K562 (cell line): ENCODE data around the gene TMEM248. TPM values are rescaled to one million over a fixed set of nuclear protein-coding genes. Genes with fewer than 3 reads are reported as not detected.
A peak's percentile ranks its signal among the peaks of the same experiment; 100 is the strongest.

Experiments
- ATAC-seq: fragments of 200-7000 bp; cut with Tn5 transposase; 3 replicates; pipeline ENCODE4 v1.9.1; 2020; ENCODE audit warnings: moderate library complexity
- BruUV-seq: library from RNA; stranded (reverse); fragments of 400-500 nt; replicated peaks from 2 replicates; lab custom pipeline; 2021; lab: Mats Ljungman, UMichigan
- CTCF ChIA-PET: fragments of 300-600 bp; formaldehyde crosslinking; extraction: SDS; loops from one replicate; lab custom pipeline; 2021; ENCODE audit warnings: low intra/inter-chr PET ratio; lab: Yijun Ruan, JAX
- POLR2A ChIA-PET: fragments of 300-600, 350-650 bp; sonication (Branson Sonifier 250); formaldehyde crosslinking; extraction: SDS; loops from one replicate; lab custom pipeline; 2021; ENCODE audit warnings: antibody characterized with exemption, inconsistent platforms; lab: Yijun Ruan, JAX
- DNase-seq, 4 experiments: peaks; one replicate each; pipeline versions ENCODE4 v3.0.0 to v3.0.0-alpha.2; 2011 to 2018; ENCODE audit warnings: low spot score in 3 of 4, mixed read lengths in 3 of 4; ENCODE audit errors: extremely low read depth in 1 of 4
- FAIRE-seq: peaks from 2 replicates; lab custom pipeline; 2011; peaks lifted over from hg19 to GRCh38; lab: Jason Lieb, UNC
- H2AFZ ChIP-seq: 2 replicates; pipeline ENCODE4 v1.6.0; 2011; ENCODE audit warnings: low read depth, low read length, control low read depth, inconsistent platforms
- H3K27ac ChIP-seq: fragments of 200-600 bp; 3 replicates; pipeline ENCODE4 v1.8.0; 2011; ENCODE audit warnings: low read depth, mild to moderate bottlenecking, control low read depth, inconsistent platforms, low read length, moderate library complexity, mixed read lengths; ENCODE audit errors: extremely low read depth
- H3K27me3 ChIP-seq, 2 experiments: fragments of 300-600 bp in 1 of 2; 2 replicates in 1 of 2; 3 replicates in 1 of 2; pipeline versions ENCODE4 v1.6.0 to v1.8.0; 2011; ENCODE audit warnings: inconsistent platforms in 2 of 2, low read length in 2 of 2, mild to moderate bottlenecking in 1 of 2, mixed read lengths in 1 of 2, moderate library complexity in 1 of 2; ENCODE audit not compliant: control insufficient read depth in 2 of 2, insufficient read depth in 2 of 2
- H3K36me3 ChIP-seq: fragments of 300-600 bp; 3 replicates; pipeline ENCODE4 v1.8.0; 2011; ENCODE audit warnings: mild to moderate bottlenecking, low read length, inconsistent platforms; ENCODE audit not compliant: control insufficient read depth, insufficient read depth
- H3K4me1 ChIP-seq, 2 experiments: fragments of 200-600 bp in 1 of 2; replicated peaks in 1 of 2; 2 replicates in 1 of 2; 3 replicates in 1 of 2; pipeline versions ENCODE4 v1.5.1 to v1.8.0; 2011; ENCODE audit warnings: inconsistent platforms in 2 of 2, low read length in 2 of 2, mild to moderate bottlenecking in 1 of 2, mixed read lengths in 1 of 2, moderate library complexity in 1 of 2; ENCODE audit not compliant: control insufficient read depth in 2 of 2, insufficient read depth in 2 of 2
- H3K4me2 ChIP-seq: 2 replicates; pipeline ENCODE4 v1.6.1; 2011; ENCODE audit warnings: low read length, control low read depth, inconsistent platforms, mixed read lengths; ENCODE audit not compliant: insufficient read depth
- H3K4me3 ChIP-seq: fragments of 200-600 bp; sonication (generic), shearing (Covaris generic); 2 replicates; pipeline ENCODE4 v1.5.1; 2016; ENCODE audit warnings: control low read depth, inconsistent platforms
- H3K79me2 ChIP-seq: fragments of 200-600 bp; 3 replicates; pipeline ENCODE4 v1.8.0; 2011; ENCODE audit warnings: low read length, inconsistent platforms; ENCODE audit not compliant: control insufficient read depth, insufficient read depth
- H3K9ac ChIP-seq, 2 experiments: 2 replicates each; pipeline versions ENCODE4 v1.6.0 to v1.6.1; 2011; ENCODE audit warnings: low read depth in 2 of 2, low read length in 2 of 2, control low read depth in 1 of 2, inconsistent platforms in 1 of 2, mild to moderate bottlenecking in 1 of 2, mixed read lengths in 1 of 2; ENCODE audit not compliant: insufficient read depth in 1 of 2
- H3K9me1 ChIP-seq: one replicate; pipeline ENCODE4 v1.6.0; 2011; ENCODE audit warnings: inconsistent platforms, mild to moderate bottlenecking, low read length, moderate library complexity; ENCODE audit not compliant: control insufficient read depth, insufficient read depth
- H3K9me3 ChIP-seq: replicated peaks from 2 replicates; pipeline ENCODE4 v1.5.1; 2011; ENCODE audit warnings: low read depth, low read length, inconsistent platforms; ENCODE audit not compliant: control insufficient read depth, insufficient read depth
- H4K20me1 ChIP-seq: replicated peaks from 2 replicates; pipeline ENCODE4 v1.6.1; 2011; ENCODE audit warnings: low read length, inconsistent platforms, mixed read lengths; ENCODE audit not compliant: control insufficient read depth, insufficient read depth
- BCOR ChIP-seq: fragments of 450-650 bp; IDR thresholded peaks from 2 replicates; pipeline ENCODE4 v1.6.1; 2016
- CHD4 ChIP-seq: fragments of 200-600 bp; sonication (generic); IDR thresholded peaks from 3 replicates; pipeline ENCODE4 v1.6.1; 2012; ENCODE audit warnings: low read depth, mild to moderate bottlenecking, mixed read lengths, low read length, inconsistent platforms; ENCODE audit not compliant: insufficient read depth, insufficient replicate concordance, poor library complexity, severe bottlenecking
- DIDO1 ChIP-seq: fragments of 450-650 bp; IDR thresholded peaks from 2 replicates; pipeline ENCODE4 v1.6.1; 2016; ENCODE audit warnings: low read depth, missing biosample characterization, missing genetic modification characterization
- ELF1 ChIP-seq: fragments of 200-800 bp; sonication (Bioruptor generic); IDR thresholded peaks from 2 replicates; pipeline ENCODE4 v1.6.1; 2016; ENCODE audit warnings: missing genetic modification characterization, missing compliant biosample characterization
- ETV5 ChIP-seq: sonication (generic); formaldehyde crosslinking; IDR thresholded peaks from 2 replicates; pipeline ENCODE4 v1.4.0; 2020; ENCODE audit warnings: low read depth, mild to moderate bottlenecking, missing genetic modification reagents
- GATA2 ChIP-seq: sonication (generic); formaldehyde crosslinking; IDR thresholded peaks from 2 replicates; pipeline ENCODE4 v1.4.0; 2020; ENCODE audit warnings: mild to moderate bottlenecking, missing genetic modification reagents
- JUN ChIP-seq, 2 experiments: sonication (generic) in 1 of 2; formaldehyde crosslinking in 1 of 2; IDR thresholded peaks; 2 replicates each; pipeline versions ENCODE4 v1.6.1 to v1.8.0; 2012 to 2022; ENCODE audit warnings: borderline replicate concordance in 2 of 2, mild to moderate bottlenecking in 2 of 2, improper control_type of control experiment in 1 of 2, low read depth in 1 of 2, low read length in 1 of 2, missing genetic modification reagents in 1 of 2
- MCM7 ChIP-seq, 2 experiments: fragments of 450-650 bp; IDR thresholded peaks; 2 replicates each; pipeline ENCODE4 v1.6.1; 2016 to 2018
- RBFOX2 ChIP-seq: fragments of 200-400 bp; formaldehyde crosslinking; IDR thresholded peaks from 2 replicates; pipeline ENCODE4 v1.6.1; 2017; ENCODE audit warnings: low read depth, mild to moderate bottlenecking, low read length, moderate library complexity
- RBM25 ChIP-seq: fragments of 200-400 bp; formaldehyde crosslinking; IDR thresholded peaks from 2 replicates; pipeline ENCODE4 v1.6.1; 2018; ENCODE audit warnings: low read length, low read depth, moderate library complexity; ENCODE audit not compliant: severe bottlenecking
- RBM34 ChIP-seq: fragments of 200-400 bp; formaldehyde crosslinking; IDR thresholded peaks from 2 replicates; pipeline ENCODE4 v1.6.1; 2018; ENCODE audit warnings: low read length, borderline replicate concordance; ENCODE audit not compliant: insufficient read depth
- RHOXF2B ChIP-seq: fragments of 250-450 bp; sonication (Bioruptor Pico); conservative IDR thresholded peaks from 2 replicates; pipeline ENCODE4 v1.5.1; 2021
- ZBTB17 ChIP-seq: fragments of 450-650 bp; formaldehyde crosslinking; IDR thresholded peaks from 2 replicates; pipeline ENCODE4 v1.4.0; 2020; ENCODE audit warnings: mild to moderate bottlenecking
- WGBS: fragments of 100-300 bp; shearing (Covaris generic); methylation state at CpG from one replicate; pipeline ENCODE4 v1.1.6; 2016; ENCODE audit warnings: low coverage, mixed read lengths; ENCODE audit not compliant: insufficient coverage; ENCODE audit errors: missing lambda C conversion rate; 5-methylcytosine and 5-hydroxymethylcytosine counted together
- in situ Hi-C: fragments of 300-500 bp; cut with MboI; formaldehyde crosslinking; loops from 4 replicates; pipeline ENCODE4 v1.15.0; 2018; ENCODE audit warnings: inconsistent platforms, mixed read lengths
- intact Hi-C: fragments of 100-400 bp; cut with micrococcal nuclease; formaldehyde crosslinking; loops from 2 replicates; pipeline ENCODE4 v1.14.2; 2022
- polyA plus RNA-seq, 8 experiments: library from polyadenylated mRNA; depleted of rRNA in 4 of 8; stranded (reverse) in 5 of 8; unstranded in 3 of 8; fragments of >200 nt; fragmentation: Nextera tagmentation in 2 of 8; fragmentation: Illumina TruSeq in 1 of 8; extraction: Ambion mirVana in 2 of 8; extraction: Trizol in 1 of 8; gene quantifications; 2 replicates each; pipeline versions ENCODE4 v1.2.1 to v1.2.3, GENCODE V29; 2011 to 2014; ENCODE audit warnings: inconsistent platforms in 1 of 8, missing spikeins in 1 of 8
- total RNA-seq, 7 experiments: library from RNA; depleted of rRNA in 6 of 7; stranded (reverse); fragments of >200 nt in 6 of 7; fragmentation: Illumina TruSeq in 2 of 7; extraction: Trizol in 2 of 7; gene quantifications; 2 replicates each; pipeline versions ENCODE4 v1.2.1 to v1.2.3, GENCODE V29; 2011 to 2021; ENCODE audit warnings: low replicate concordance in 1 of 7
- TF ChIP-seq, protein P1 (sequence below): fragments of 450-650 bp; IDR thresholded peaks from 2 replicates; pipeline ENCODE4 v1.6.1; 2018; ENCODE audit warnings: mild to moderate bottlenecking, low read depth; ENCODE audit not compliant: partially characterized antibody

Gene TMEM248
- total and polyA plus RNA-seq, 9 of the 15 experiments (the other 6 are each of a cell fraction or from before 2014, with no cell fraction given): 6.3 to 132 (median 64.4) TPM

DNA sequence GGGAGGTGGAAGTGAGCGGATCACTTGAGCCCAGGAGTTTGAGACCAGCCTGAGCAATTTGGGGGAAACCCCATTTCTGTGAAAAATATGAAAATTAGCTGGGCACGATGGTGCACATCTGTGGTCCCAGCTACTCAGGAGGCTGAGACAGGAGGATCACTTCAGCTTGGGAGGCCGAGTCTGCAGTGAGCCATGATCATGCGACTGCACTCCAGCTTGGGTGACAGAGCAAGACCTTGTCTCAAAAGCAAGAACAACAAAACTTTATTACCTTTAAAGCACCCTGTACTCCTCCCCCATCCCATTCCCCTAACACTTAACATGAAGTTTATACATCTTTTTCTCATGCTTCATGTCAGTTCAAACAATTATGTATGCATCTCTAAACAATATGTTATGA lies 1.3 kb upstream of the TMEM248 start:
- Histone ChIP-seq H3K36me3 (peaks cover 18% of the 10 kb centered on the region), H3K27me3 (no peaks in the 10 kb centered on the region; a peak in 1 of 5 replicates), H3K9me3 (no peaks in the 10 kb centered on the region), H3K79me2 (peaks cover 47% of the 10 kb centered on the region), H3K4me3 (peak overlapping the region; percentile 79), H2AFZ (no peak overlapping the region), H4K20me1 (peaks cover 8% of the 10 kb centered on the region; the same call in 1 of the 2 replicates), H3K4me2 (peak overlapping the region; percentile 100), H3K4me1 (peaks cover 18 to 24% of the 10 kb centered on the region in 2 experiments; a peak in 4 of 5 replicates), H3K9ac (peak overlapping the region; percentile 3 to 88; a peak in 3 of 4 replicates), H3K9me1 (no peaks in the 10 kb centered on the region), H3K27ac (peak overlapping the region; percentile 90)
- POLR2A ChIA-PET: interaction anchor here (0.6 to 1.4 kb wide), 4 partner anchors 10 to 15 kb away, joined by 3 to 7 read pairs (median 4); no protein-coding TSS in a partner anchor
- FAIRE-seq (peak; percentile 23), DNase-seq (peak in 2 of 4 experiments; percentile 5 to 21), ATAC-seq (no peak)
- intact Hi-C loops: loop anchor here (5.0 kb wide), 1 partner anchor 78 kb away; the partner anchor contains the start of genes SBDS and TYW1
- in situ Hi-C loops: no loop called here
- WGBS: 59% methylated on average over 4 of the region's 4 CpGs
- no TSS peak for BruUV-seq
- CTCF ChIA-PET: no interaction called here
- TF ChIP-seq ETV5 (CRISPR knock-in tag): no peak
- TF ChIP-seq ZBTB17 (CRISPR knock-in tag): no peak
- TF ChIP-seq RBM34: no peak
- TF ChIP-seq RHOXF2B (CRISPR knock-in tag): no peak
- TF ChIP-seq RBFOX2: no peak
- peak; percentile 62 for TF ChIP-seq RBM25
- TF ChIP-seq CHD4: no peak
- peak; percentile 67; the same call in 1 of the 2 replicates for TF ChIP-seq BCOR
- no peak for TF ChIP-seq GATA2 (CRISPR knock-in tag)
- TF ChIP-seq MCM7 (IDR thresholded peaks at IDR 0.05): no peak
- TF ChIP-seq JUN (IDR thresholded peaks at IDR 0.05; ENCODE audit: borderline replicate concordance, low read depth, low read length): no peak
- TF ChIP-seq JUN (CRISPR knock-in tag; IDR thresholded peaks at IDR 0.05; ENCODE audit: borderline replicate concordance): no peak
- TF ChIP-seq, protein P1, sequence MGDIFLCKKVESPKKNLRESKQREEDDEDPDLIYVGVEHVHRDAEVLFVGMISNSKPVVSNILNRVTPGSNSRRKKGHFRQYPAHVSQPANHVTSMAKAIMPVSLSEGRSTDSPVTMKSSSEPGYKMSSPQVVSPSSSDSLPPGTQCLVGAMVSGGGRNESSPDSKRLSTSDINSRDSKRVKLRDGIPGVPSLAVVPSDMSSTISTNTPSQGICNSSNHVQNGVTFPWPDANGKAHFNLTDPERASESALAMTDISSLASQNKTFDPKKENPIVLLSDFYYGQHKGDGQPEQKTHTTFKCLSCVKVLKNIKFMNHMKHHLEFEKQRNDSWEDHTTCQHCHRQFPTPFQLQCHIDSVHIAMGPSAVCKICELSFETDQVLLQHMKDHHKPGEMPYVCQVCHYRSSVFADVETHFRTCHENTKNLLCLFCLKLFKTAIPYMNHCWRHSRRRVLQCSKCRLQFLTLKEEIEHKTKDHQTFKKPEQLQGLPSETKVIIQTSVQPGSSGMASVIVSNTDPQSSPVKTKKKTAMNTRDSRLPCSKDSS: no peak
- no peak for TF ChIP-seq DIDO1
- TF ChIP-seq ELF1 (tag): no peak
